Skeletal muscle satellite cell (primary cell): ENCODE measurements around the gene AMBP.

ENCODE experiments used
- H3K27me3 ChIP-seq: 2 replicates; pipeline ENCODE4 v1.7.0; 2013; ENCODE audit warnings: low read length; ENCODE audit not compliant: control insufficient read depth, insufficient read depth
- H3K36me3 ChIP-seq: 2 replicates; pipeline ENCODE4 v1.7.0; 2013; ENCODE audit warnings: mild to moderate bottlenecking, control low read depth, low read length; ENCODE audit not compliant: insufficient read depth
- H3K4me1 ChIP-seq: 2 replicates; pipeline ENCODE4 v1.7.0; 2013; ENCODE audit warnings: low read length; ENCODE audit not compliant: control insufficient read depth, insufficient read depth
- H3K4me2 ChIP-seq: 2 replicates; pipeline ENCODE4 v1.7.0; 2013; ENCODE audit warnings: mild to moderate bottlenecking, low read length
- H3K4me3 ChIP-seq: 2 replicates; pipeline ENCODE4 v1.7.0; 2013; ENCODE audit warnings: low read length
- H3K9ac ChIP-seq: 2 replicates; pipeline ENCODE4 v1.7.0; 2013; ENCODE audit warnings: mild to moderate bottlenecking, low read depth, low read length, moderate library complexity
- H3K9me3 ChIP-seq: replicated peaks from 2 replicates; pipeline ENCODE4 v1.7.0; 2013; ENCODE audit warnings: mild to moderate bottlenecking, control low read depth, low read length

Gene AMBP

DNA sequence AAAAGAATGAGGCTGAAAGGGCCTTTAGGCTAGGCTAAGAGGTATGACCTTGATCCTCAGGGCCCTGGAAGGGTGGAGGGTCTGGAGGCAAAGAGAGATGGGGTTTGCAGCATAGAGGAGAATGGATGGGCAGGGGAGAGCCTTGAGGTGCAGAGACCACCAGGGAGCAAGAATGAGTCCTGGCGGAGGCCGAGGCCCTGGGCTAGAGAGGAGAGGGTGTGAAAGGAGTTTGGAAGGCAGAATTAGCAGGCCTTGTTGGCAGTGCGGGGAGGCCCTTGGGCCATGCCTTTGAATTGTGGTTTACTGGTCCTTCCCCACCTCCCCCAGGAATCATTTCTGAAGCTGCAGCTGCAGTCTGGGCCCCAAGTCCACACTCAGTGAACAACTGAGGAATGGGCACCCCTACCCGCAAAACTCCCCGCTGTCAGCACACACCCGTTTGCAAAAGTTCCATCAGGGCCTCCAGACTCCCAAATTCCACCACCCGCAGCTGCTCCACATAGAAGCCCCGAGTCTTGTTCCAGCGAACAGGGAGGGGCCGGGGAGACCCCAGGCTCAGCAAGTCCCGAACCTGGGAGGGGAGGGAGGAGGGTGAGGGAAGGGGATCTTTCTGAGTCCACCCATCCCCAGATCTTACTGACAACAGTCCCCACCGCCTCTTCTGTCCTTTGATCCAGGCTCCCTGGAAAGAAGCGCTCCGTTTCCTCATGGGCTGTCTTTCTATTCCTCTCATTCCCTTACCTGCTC is 18.9 kb upstream of the AMBP start:
- Histone ChIP-seq H3K4me1 (peaks cover 4% of the 10 kb centered on the region), H3K9ac (no peak overlapping the region), H3K36me3 (no peaks in the 10 kb centered on the region), H3K4me3 (no peak overlapping the region), H3K9me3 (no peaks in the 10 kb centered on the region), H3K27me3 (peaks cover 52% of the 10 kb centered on the region), H3K4me2 (no peak overlapping the region)

GRCh38 chr9:114096041-114096511 is 18.0 kb upstream of the AMBP start:
- Histone ChIP-seq H3K4me2 (no peak overlapping the region), H3K4me3 (no peak overlapping the region), H3K9me3 (no peaks in the 10 kb centered on the region), H3K4me1 (peaks cover 4% of the 10 kb centered on the region), H3K27me3 (peaks cover 52% of the 10 kb centered on the region), H3K36me3 (no peaks in the 10 kb centered on the region), H3K9ac (no peak overlapping the region)

- no peak overlapping the region for H3K9ac ChIP-seq
- no peak overlapping the region for H3K4me3 ChIP-seq
- H3K36me3 ChIP-seq = no peaks in the 10 kb centered on the region
- H3K4me2 ChIP-seq = no peak overlapping the region
- peaks cover 4% of the 10 kb centered on the region for H3K4me1 ChIP-seq
- peaks cover 41% of the 10 kb centered on the region for H3K27me3 ChIP-seq
- no peaks in the 10 kb centered on the region for H3K9me3 ChIP-seq
Observed at GRCh38 chr9:114094971-114095370, 16.9 kb upstream of the AMBP start.

- no peak overlapping the region for H3K4me3 ChIP-seq
- no peak overlapping the region for H3K9ac ChIP-seq
- no peaks in the 10 kb centered on the region for H3K9me3 ChIP-seq
- peaks cover 4% of the 10 kb centered on the region for H3K4me1 ChIP-seq
- peaks cover 38% of the 10 kb centered on the region for H3K27me3 ChIP-seq
- no peaks in the 10 kb centered on the region for H3K36me3 ChIP-seq
- no peak overlapping the region for H3K4me2 ChIP-seq
Observed at GRCh38 chr9:114093761-114094505, 15.8 kb upstream of the AMBP start.

- Histone ChIP-seq H3K27me3 (peaks cover 42% of the 10 kb centered on the region), H3K4me1 (peaks cover 4% of the 10 kb centered on the region), H3K4me3 (no peak overlapping the region), H3K36me3 (no peaks in the 10 kb centered on the region), H3K4me2 (no peak overlapping the region), H3K9me3 (no peaks in the 10 kb centered on the region), H3K9ac (no peak overlapping the region)
Observed at GRCh38 chr9:114093031-114093471, 15.0 kb upstream of the AMBP start.

GRCh38 chr9:114092336-114092735 is 14.2 kb upstream of the AMBP start:
- no peaks in the 10 kb centered on the region for H3K9me3 ChIP-seq
- no peak overlapping the region for H3K4me3 ChIP-seq
- no peaks in the 10 kb centered on the region for H3K4me1 ChIP-seq
- H3K4me2 ChIP-seq = no peak overlapping the region
- H3K36me3 ChIP-seq = no peaks in the 10 kb centered on the region
- no peak overlapping the region for H3K9ac ChIP-seq
- peaks cover 42% of the 10 kb centered on the region for H3K27me3 ChIP-seq

GRCh38 chr9:114091711-114092110 is 13.6 kb upstream of the AMBP start:
- Histone ChIP-seq H3K9me3 (no peaks in the 10 kb centered on the region), H3K4me1 (no peaks in the 10 kb centered on the region), H3K36me3 (no peaks in the 10 kb centered on the region), H3K27me3 (peaks cover 42% of the 10 kb centered on the region), H3K4me3 (no peak overlapping the region), H3K4me2 (no peak overlapping the region), H3K9ac (no peak overlapping the region)

GRCh38 chr9:114090798-114091197 is 12.7 kb upstream of the AMBP start:
- H3K9me3 ChIP-seq = no peaks in the 10 kb centered on the region
- no peak overlapping the region for H3K4me3 ChIP-seq
- H3K4me1 ChIP-seq = no peaks in the 10 kb centered on the region
- H3K4me2 ChIP-seq = no peak overlapping the region
- no peaks in the 10 kb centered on the region for H3K36me3 ChIP-seq
- peaks cover 42% of the 10 kb centered on the region for H3K27me3 ChIP-seq
- no peak overlapping the region for H3K9ac ChIP-seq

GRCh38 chr9:114089206-114089840 is 11.2 kb upstream of the AMBP start:
- Histone ChIP-seq H3K4me3 (no peak overlapping the region), H3K36me3 (no peaks in the 10 kb centered on the region), H3K4me2 (no peak overlapping the region), H3K4me1 (no peaks in the 10 kb centered on the region), H3K9me3 (no peaks in the 10 kb centered on the region), H3K9ac (no peak overlapping the region), H3K27me3 (peaks cover 41% of the 10 kb centered on the region)

DNA sequence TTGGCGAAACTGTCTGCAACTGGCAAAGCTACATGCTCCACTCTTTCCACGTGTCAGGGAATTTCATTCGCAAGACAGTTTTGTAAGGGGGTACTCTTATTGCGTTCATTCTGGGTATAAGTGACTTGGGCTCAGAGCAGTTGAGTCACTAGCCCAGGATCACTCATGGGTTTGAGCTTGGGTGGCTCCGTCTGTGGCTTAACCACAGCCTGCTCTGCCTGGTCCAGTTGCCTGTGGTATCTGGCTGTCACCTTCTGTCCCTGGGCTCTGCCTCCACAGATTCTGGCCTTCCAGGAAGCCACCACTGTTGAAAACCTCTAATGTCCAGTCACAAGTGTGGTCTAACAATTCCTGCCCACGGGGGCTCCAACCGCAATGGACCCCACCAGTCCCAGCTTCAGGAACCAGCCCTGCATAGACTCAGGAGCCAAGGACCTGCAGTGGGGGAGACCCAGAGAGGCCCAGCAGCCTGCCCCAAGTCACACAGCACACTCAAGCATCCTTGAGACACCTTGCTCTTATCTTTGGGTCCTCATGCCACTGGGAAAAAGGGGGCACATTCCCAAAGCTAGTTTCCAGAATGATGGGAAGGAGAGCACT is 10.6 kb upstream of the AMBP start:
- no peaks in the 10 kb centered on the region for H3K4me1 ChIP-seq
- H3K9me3 ChIP-seq = no peaks in the 10 kb centered on the region
- H3K27me3 ChIP-seq = peaks cover 41% of the 10 kb centered on the region
- no peak overlapping the region for H3K4me2 ChIP-seq
- no peak overlapping the region for H3K9ac ChIP-seq
- no peaks in the 10 kb centered on the region for H3K36me3 ChIP-seq
- H3K4me3 ChIP-seq = no peak overlapping the region

GRCh38 chr9:114087721-114088120 is 9.6 kb upstream of the AMBP start:
- Histone ChIP-seq H3K9ac (no peak overlapping the region), H3K27me3 (peaks cover 37% of the 10 kb centered on the region), H3K4me1 (no peaks in the 10 kb centered on the region), H3K4me2 (no peak overlapping the region), H3K9me3 (no peaks in the 10 kb centered on the region), H3K4me3 (no peak overlapping the region), H3K36me3 (no peaks in the 10 kb centered on the region)
